Activated CD4-positive, alpha-beta T cell treated with anti-CD3 and anti-CD28 coated beads for 1 hour (primary cell): ENCODE measurements around the gene SPATA31C2.
"Not testable (repeated sequence)": the region's sequence is repeated elsewhere in the genome, so short reads cannot be mapped to it uniquely, and the experiment has no call there.

Experiments
- DNase-seq: peaks from one replicate; pipeline ENCODE4 v3.0.0-alpha.2; 2020

The SPATA31C2 gene

GRCh38 chr9:88118121-88118520 is 20.2 kb downstream of the SPATA31C2 start:
- not testable (repeated sequence) for DNase-seq

GRCh38 chr9:88114968-88115612 is 23.2 kb downstream of the SPATA31C2 start:
- DNase-seq: not testable (repeated sequence)

- DNase-seq: not testable (repeated sequence)
Measured at GRCh38 chr9:88114283-88114967, 23.9 kb downstream of the SPATA31C2 start.

- DNase-seq: not testable (repeated sequence)
Measured at GRCh38 chr9:88113156-88114130, 24.8 kb downstream of the SPATA31C2 start.

- DNase-seq: no peak
Measured at GRCh38 chr9:88110026-88110425, 28.2 kb downstream of the SPATA31C2 start.

- no peak for DNase-seq
Measured at GRCh38 chr9:88108779-88109178, 29.5 kb downstream of the SPATA31C2 start.

GRCh38 chr9:88106492-88106891 is 31.8 kb downstream of the SPATA31C2 start:
- no peak for DNase-seq

GRCh38 chr9:88092797-88093331 is 45.4 kb downstream of the SPATA31C2 start:
- no peak for DNase-seq

- no peak for DNase-seq
Measured at GRCh38 chr9:88090151-88090581, 48.1 kb downstream of the SPATA31C2 start.

GRCh38 chr9:88087906-88088305 is 50.4 kb downstream of the SPATA31C2 start:
- no peak for DNase-seq

- DNase-seq: no peak
Measured at GRCh38 chr9:88085476-88085875, 52.8 kb downstream of the SPATA31C2 start.

GRCh38 chr9:88084357-88085183 is 53.7 kb downstream of the SPATA31C2 start:
- DNase-seq: no peak
